ENCODE data around the gene MRPL4.
A peak's percentile ranks its signal among the peaks of the same experiment; 100 is the strongest.

The MRPL4 gene

GRCh38 chr19:10226376-10227025, 25.5 kb upstream of the MRPL4 start:
- no peak for DNase-seq
- no peak overlapping the region for H2AK5ac ChIP-seq (ENCODE audit: low read length)
- no CpG with 5 or more reads among the region's 13 CpGs for WGBS (ENCODE audit: extremely low coverage, insufficient coverage, low lambda C conversion rate)
- H3K27ac ChIP-seq (ENCODE audit: low read depth, low read length), result no peak overlapping the region
- no peak overlapping the region for H3K4me2 ChIP-seq (ENCODE audit: low read length)
- no peak overlapping the region for H4K8ac ChIP-seq (ENCODE audit: low read depth, low read length)
- no peak overlapping the region for H3K18ac ChIP-seq (ENCODE audit: low read length)
- no peak overlapping the region for H3K56ac ChIP-seq (ENCODE audit: low read length)
- no peak overlapping the region for H4K5ac ChIP-seq (ENCODE audit: low read length)
- no peaks in the 10 kb centered on the region for H3K4me1 ChIP-seq (ENCODE audit: control insufficient read depth, low read depth, low read length)
- no peak overlapping the region for H3K4ac ChIP-seq (ENCODE audit: low read depth, low read length)
- H2BK15ac ChIP-seq (replicated peaks; ENCODE audit: low read depth), result no peak overlapping the region
- no peak overlapping the region for H2BK5ac ChIP-seq (ENCODE audit: low read length)
- peaks cover 2% of the 10 kb centered on the region for H3K79me1 ChIP-seq (ENCODE audit: low read length)
- H3K9ac ChIP-seq (ENCODE audit: low read length), result no peak overlapping the region
- no peak overlapping the region for H3K23ac ChIP-seq (ENCODE audit: low read length)
- no peak overlapping the region for H3K4me3 ChIP-seq (ENCODE audit: low read length)
- no peaks in the 10 kb centered on the region for H3K36me3 ChIP-seq (ENCODE audit: control insufficient read depth, insufficient read depth, low read length)
- no peak overlapping the region for H2BK120ac ChIP-seq (ENCODE audit: low read depth, low read length)
- no peaks in the 10 kb centered on the region for H3K27me3 ChIP-seq (ENCODE audit: insufficient read depth, low read length, poor library complexity)
- H3K79me2 ChIP-seq (ENCODE audit: control insufficient read depth, insufficient read depth, low read length), result no peaks in the 10 kb centered on the region

GRCh38 chr19:10227026-10227971, 24.7 kb upstream of the MRPL4 start:
- Histone ChIP-seq H3K27me3 (ENCODE audit: insufficient read depth, low read length, poor library complexity) (no peaks in the 10 kb centered on the region), H2AK5ac (ENCODE audit: low read length) (no peak overlapping the region), H3K36me3 (ENCODE audit: control insufficient read depth, insufficient read depth, low read length) (no peaks in the 10 kb centered on the region), H3K79me2 (ENCODE audit: control insufficient read depth, insufficient read depth, low read length) (no peaks in the 10 kb centered on the region), H3K18ac (ENCODE audit: low read length) (no peak overlapping the region), H3K79me1 (ENCODE audit: low read length) (peaks cover 2% of the 10 kb centered on the region), H3K4me2 (ENCODE audit: low read length) (no peak overlapping the region), H4K5ac (ENCODE audit: low read length) (no peak overlapping the region), H2BK5ac (ENCODE audit: low read length) (no peak overlapping the region), H3K56ac (ENCODE audit: low read length) (no peak overlapping the region), H3K9ac (ENCODE audit: low read length) (no peak overlapping the region), H3K4ac (ENCODE audit: low read depth, low read length) (no peak overlapping the region), H4K8ac (ENCODE audit: low read depth, low read length) (no peak overlapping the region), H3K4me3 (ENCODE audit: low read length) (no peak overlapping the region), H3K4me1 (ENCODE audit: control insufficient read depth, low read depth, low read length) (no peaks in the 10 kb centered on the region), H2BK15ac (replicated peaks; ENCODE audit: low read depth) (no peak overlapping the region), H2BK120ac (ENCODE audit: low read depth, low read length) (no peak overlapping the region), H3K27ac (ENCODE audit: low read depth, low read length) (no peak overlapping the region), H3K23ac (ENCODE audit: low read length) (no peak overlapping the region)
- peak; percentile 34 for DNase-seq
- no CpG with 5 or more reads among the region's 28 CpGs for WGBS (ENCODE audit: extremely low coverage, insufficient coverage, low lambda C conversion rate)

GRCh38 chr19:10228393-10228792, 23.6 kb upstream of the MRPL4 start:
- DNase-seq, result no peak
- Histone ChIP-seq H3K18ac (ENCODE audit: low read length) (no peak overlapping the region), H3K9ac (ENCODE audit: low read length) (no peak overlapping the region), H4K8ac (ENCODE audit: low read depth, low read length) (no peak overlapping the region), H3K4ac (ENCODE audit: low read depth, low read length) (no peak overlapping the region), H3K23ac (ENCODE audit: low read length) (no peak overlapping the region), H2BK5ac (ENCODE audit: low read length) (no peak overlapping the region), H2BK15ac (replicated peaks; ENCODE audit: low read depth) (no peak overlapping the region), H3K36me3 (ENCODE audit: control insufficient read depth, insufficient read depth, low read length) (no peaks in the 10 kb centered on the region), H2AK5ac (ENCODE audit: low read length) (no peak overlapping the region), H3K4me3 (ENCODE audit: low read length) (no peak overlapping the region), H3K79me2 (ENCODE audit: control insufficient read depth, insufficient read depth, low read length) (no peaks in the 10 kb centered on the region), H3K27me3 (ENCODE audit: insufficient read depth, low read length, poor library complexity) (no peaks in the 10 kb centered on the region), H3K4me2 (ENCODE audit: low read length) (no peak overlapping the region), H3K79me1 (ENCODE audit: low read length) (peaks cover 2% of the 10 kb centered on the region), H3K4me1 (ENCODE audit: control insufficient read depth, low read depth, low read length) (no peaks in the 10 kb centered on the region), H4K5ac (ENCODE audit: low read length) (no peak overlapping the region), H3K56ac (ENCODE audit: low read length) (no peak overlapping the region), H2BK120ac (ENCODE audit: low read depth, low read length) (no peak overlapping the region), H3K27ac (ENCODE audit: low read depth, low read length) (no peak overlapping the region)
- no CpG with 5 or more reads among the region's 5 CpGs for WGBS (ENCODE audit: extremely low coverage, insufficient coverage, low lambda C conversion rate)

- peak; percentile 80 for DNase-seq
- H3K9ac ChIP-seq (ENCODE audit: low read length), result no peak overlapping the region
- H3K56ac ChIP-seq (ENCODE audit: low read length), result no peak overlapping the region
- H3K4ac ChIP-seq (ENCODE audit: low read depth, low read length), result no peak overlapping the region
- no peak overlapping the region for H3K23ac ChIP-seq (ENCODE audit: low read length)
- H2BK5ac ChIP-seq (ENCODE audit: low read length), result no peak overlapping the region
- whole genome bisulfite sequencing (ENCODE audit: extremely low coverage, insufficient coverage, low lambda C conversion rate), result no CpG with 5 or more reads among the region's 2 CpGs
- no peak overlapping the region for H3K18ac ChIP-seq (ENCODE audit: low read length)
- no peak overlapping the region for H2AK5ac ChIP-seq (ENCODE audit: low read length)
- H3K4me3 ChIP-seq (ENCODE audit: low read length), result no peak overlapping the region
- no peak overlapping the region for H3K4me2 ChIP-seq (ENCODE audit: low read length)
- H3K79me2 ChIP-seq (ENCODE audit: control insufficient read depth, insufficient read depth, low read length), result no peaks in the 10 kb centered on the region
- H2BK120ac ChIP-seq (ENCODE audit: low read depth, low read length), result no peak overlapping the region
- no peak overlapping the region for H3K27ac ChIP-seq (ENCODE audit: low read depth, low read length)
- no peak overlapping the region for H4K8ac ChIP-seq (ENCODE audit: low read depth, low read length)
- H4K5ac ChIP-seq (ENCODE audit: low read length), result no peak overlapping the region
- H3K4me1 ChIP-seq (ENCODE audit: control insufficient read depth, low read depth, low read length), result no peaks in the 10 kb centered on the region
- no peaks in the 10 kb centered on the region for H3K27me3 ChIP-seq (ENCODE audit: insufficient read depth, low read length, poor library complexity)
- H3K36me3 ChIP-seq (ENCODE audit: control insufficient read depth, insufficient read depth, low read length), result no peaks in the 10 kb centered on the region
- H2BK15ac ChIP-seq (replicated peaks; ENCODE audit: low read depth), result no peak overlapping the region
- peaks cover 2% of the 10 kb centered on the region for H3K79me1 ChIP-seq (ENCODE audit: low read length)
These were observed 23.1 kb upstream of the MRPL4 start for GRCh38 chr19:10228920-10229319.

GRCh38 chr19:10230173-10230860, 21.7 kb upstream of the MRPL4 start:
- no CpG with 5 or more reads among the region's 70 CpGs for WGBS (ENCODE audit: extremely low coverage, insufficient coverage, low lambda C conversion rate)
- H4K5ac ChIP-seq (ENCODE audit: low read length), result no peak overlapping the region
- peak overlapping the region; percentile 82 for H3K9ac ChIP-seq (ENCODE audit: low read length)
- H3K4me1 ChIP-seq (ENCODE audit: control insufficient read depth, low read depth, low read length), result no peaks in the 10 kb centered on the region
- no peak overlapping the region for H3K27ac ChIP-seq (ENCODE audit: low read depth, low read length)
- H3K79me2 ChIP-seq (ENCODE audit: control insufficient read depth, insufficient read depth, low read length), result no peaks in the 10 kb centered on the region
- no peaks in the 10 kb centered on the region for H3K27me3 ChIP-seq (ENCODE audit: insufficient read depth, low read length, poor library complexity)
- H3K18ac ChIP-seq (ENCODE audit: low read length), result no peak overlapping the region
- no peak overlapping the region for H2BK15ac ChIP-seq (replicated peaks; ENCODE audit: low read depth)
- no peak overlapping the region for H3K4ac ChIP-seq (ENCODE audit: low read depth, low read length)
- DNase-seq, result peak; percentile 82
- peak overlapping the region; percentile 65 for H3K4me3 ChIP-seq (ENCODE audit: low read length)
- H2BK120ac ChIP-seq (ENCODE audit: low read depth, low read length), result no peak overlapping the region
- H4K8ac ChIP-seq (ENCODE audit: low read depth, low read length), result no peak overlapping the region
- peak overlapping the region; percentile 95 for H3K56ac ChIP-seq (ENCODE audit: low read length)
- no peak overlapping the region for H2AK5ac ChIP-seq (ENCODE audit: low read length)
- H3K23ac ChIP-seq (ENCODE audit: low read length), result peak overlapping the region; percentile 76
- H3K36me3 ChIP-seq (ENCODE audit: control insufficient read depth, insufficient read depth, low read length), result no peaks in the 10 kb centered on the region
- peaks cover 2% of the 10 kb centered on the region for H3K79me1 ChIP-seq (ENCODE audit: low read length)
- peak overlapping the region; percentile 91 for H3K4me2 ChIP-seq (ENCODE audit: low read length)
- H2BK5ac ChIP-seq (ENCODE audit: low read length), result no peak overlapping the region
